Spleen (tissue), 11 donors: ENCODE measurements around the gene STAT3. TPM values are rescaled to one million over a fixed set of nuclear protein-coding genes. Genes with fewer than 3 reads are reported as not detected.

Source experiments
- DNase-seq: peaks from one replicate; pipeline ENCODE4 v3.0.0-alpha.2; 2020
- H3K27ac ChIP-seq, 8 donors: fragments of 200-600 bp; sonication (generic) in 7 of 8; 1 replicate in 4 of 8; 2 replicates in 4 of 8; pipeline versions ENCODE4 v1.5.0 to v1.8.0; 2016 to 2021; ENCODE audit warnings: inconsistent platforms in 4 of 8, mild to moderate bottlenecking in 4 of 8, moderate library complexity in 1 of 8
- H3K27me3 ChIP-seq, 7 donors: fragments of 200-600 bp; sonication (generic) in 6 of 7; replicated peaks in 1 of 7; 1 replicate in 4 of 7; 2 replicates in 3 of 7; pipeline versions ENCODE4 v1.5.0 to v1.8.0; 2016 to 2021; ENCODE audit warnings: inconsistent platforms in 3 of 7, mild to moderate bottlenecking in 1 of 7
- H3K36me3 ChIP-seq, 6 donors: fragments of 200-600 bp; sonication (generic) in 5 of 6; 1 replicate in 4 of 6; 2 replicates in 2 of 6; pipeline versions ENCODE4 v1.5.0 to v1.8.0; 2016 to 2021; ENCODE audit warnings: inconsistent platforms in 2 of 6
- H3K4me1 ChIP-seq, 6 donors: fragments of 200-600 bp; sonication (generic) in 5 of 6; 1 replicate in 3 of 6; 2 replicates in 3 of 6; pipeline versions ENCODE4 v1.5.0 to v1.8.0; 2016 to 2021; ENCODE audit warnings: inconsistent platforms in 3 of 6
- H3K4me3 ChIP-seq, 8 donors: fragments of 200-600 bp; sonication (generic) in 7 of 8; 1 replicate in 4 of 8; 2 replicates in 4 of 8; pipeline versions ENCODE4 v1.5.0 to v1.8.0; 2016 to 2021; ENCODE audit warnings: inconsistent platforms in 4 of 8, mild to moderate bottlenecking in 4 of 8, moderate library complexity in 2 of 8
- H3K9me3 ChIP-seq, 8 donors: fragments of 200-600 bp; sonication (generic) in 7 of 8; 1 replicate in 4 of 8; 2 replicates in 4 of 8; pipeline versions ENCODE4 v1.5.0 to v1.8.0; 2016 to 2021; ENCODE audit warnings: inconsistent platforms in 4 of 8
- POLR2A ChIP-seq, 3 donors: fragments of 450-650 bp; IDR thresholded peaks; one replicate each; pipeline ENCODE4 v1.5.1; 2017; ENCODE audit warnings: antibody characterized with exemption in 3 of 3, mild to moderate bottlenecking in 1 of 3
- POLR2AphosphoS5 ChIP-seq, 3 donors: sonication (generic); formaldehyde crosslinking; IDR thresholded peaks; one replicate each; pipeline ENCODE4 v1.5.1; 2017; ENCODE audit warnings: antibody characterized with exemption in 3 of 3
- WGBS, 5 donors: extraction: QIAGEN DNeasy Blood & Tissue Kit in 3 of 5; methylation state at CpG; one replicate each; pipeline versions ENCODE4 v1.1.5 to v1.1.7; 2013 to 2018; 5-methylcytosine and 5-hydroxymethylcytosine counted together
- intact Hi-C: fragments of 100-400 bp; cut with DNase I; formaldehyde crosslinking; loops from one replicate; pipeline ENCODE4 v1.15.0; 2023; ENCODE audit warnings: low total_unique reads
- polyA plus RNA-seq, 3 donors: library from polyadenylated mRNA; stranded (reverse); fragments of 200-250 nt; gene quantifications; one replicate each; pipeline ENCODE4 v1.2.1, GENCODE V29; 2013
- total RNA-seq, 7 donors: library from RNA; depleted of rRNA in 3 of 7; stranded (reverse); fragments of >200 nt in 3 of 7; fragmentation: NEBNext Ultra II Directional in 4 of 7; extraction: Animal tissue kit (Norgen Biotek cat#: 25700) in 4 of 7; gene quantifications; one replicate each; pipeline versions ENCODE4 v1.1.0 to v1.2.1, GENCODE V29; 2016 to 2021
- TF ChIP-seq, protein P1 (sequence below), 11 experiments: fragments of 200-600 bp in 7 of 11; fragments of 450-650 bp in 4 of 11; sonication (generic) in 4 of 11; IDR thresholded peaks in 8 of 11; conservative IDR thresholded peaks in 3 of 11; 1 replicate in 7 of 11; 2 replicates in 4 of 11; pipeline versions ENCODE4 v1.4.0 to v1.8.0; 2016 to 2021; ENCODE audit warnings: antibody characterized with exemption in 11 of 11, inconsistent platforms in 4 of 11, mild to moderate bottlenecking in 1 of 11
- donor health status: healthy with polysubstance abuse.
- donor health status: DM: no; HTN: no; CAD: no; lungs with moderate emphysema.
- donor health status: DM: no; HTN: no; CAD: no.
- donor health status: Bipolar disorder and iron deficiency.
- donor health status: healthy.
- donor health status: DM: no; HTN: no; CAD: no.
- donor health status: DM: yes; HTN: yes; CAD: no.

STAT3 gene
- total and polyA plus RNA-seq, 10 donors: 18.3 to 326 (median 241) TPM

DNA sequence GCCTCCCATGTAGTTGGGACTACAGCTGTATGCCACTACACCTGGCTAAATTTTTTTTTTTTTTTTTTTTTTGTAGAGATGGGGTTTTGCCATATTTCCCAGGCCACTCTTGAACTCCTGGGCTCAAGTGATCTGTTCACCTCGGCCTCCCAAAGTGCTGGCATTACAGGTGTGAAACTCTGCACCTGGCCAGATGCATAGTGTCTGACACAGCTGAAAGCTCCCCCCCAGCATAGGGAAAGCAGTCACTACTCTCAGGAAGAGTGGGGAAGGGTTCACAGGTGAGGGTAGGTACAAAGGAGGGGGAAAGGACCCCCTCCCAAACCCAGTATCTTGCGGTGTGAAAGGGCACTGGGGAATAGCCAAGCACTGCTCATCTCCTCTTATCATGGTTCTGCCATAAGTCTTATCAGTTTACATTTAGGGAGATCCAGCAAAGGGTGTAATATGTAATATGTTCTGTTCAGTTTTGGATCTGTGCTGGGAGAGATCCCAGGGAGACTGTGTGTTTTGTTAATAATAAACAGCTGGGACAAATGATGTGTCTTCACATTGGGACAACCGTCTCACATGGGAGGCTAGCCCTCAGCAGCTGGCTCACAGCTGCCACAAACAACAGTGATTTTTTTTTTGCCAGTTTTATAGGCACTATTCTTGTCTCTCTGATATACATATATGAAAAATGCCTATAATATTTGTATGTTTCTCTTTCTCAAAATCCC is 41.6 kb upstream of the STAT3 start:
- peaks cover 0 to 37% (median 13%) of the 10 kb centered on the region in 6 donors for H3K4me1 ChIP-seq
- no peaks in the 10 kb centered on the region for H3K36me3 ChIP-seq
- H3K27me3 ChIP-seq: peaks cover 0 to 8% (median 0%) of the 10 kb centered on the region in 7 donors
- H3K27ac ChIP-seq: no peak overlapping the region
- H3K9me3 ChIP-seq: no peaks in the 10 kb centered on the region
- H3K4me3 ChIP-seq: no peak overlapping the region
- 80 to 91% (median 85%) methylated on average over 3 of the region's 3 CpGs for WGBS, 5 donors
- intact Hi-C loops: loop anchor here (5.0 to 10.0 kb wide), 2 partner anchors 55 to 87 kb away; no protein-coding TSS in a partner anchor
- DNase-seq: no peak
- TF ChIP-seq, protein P1, sequence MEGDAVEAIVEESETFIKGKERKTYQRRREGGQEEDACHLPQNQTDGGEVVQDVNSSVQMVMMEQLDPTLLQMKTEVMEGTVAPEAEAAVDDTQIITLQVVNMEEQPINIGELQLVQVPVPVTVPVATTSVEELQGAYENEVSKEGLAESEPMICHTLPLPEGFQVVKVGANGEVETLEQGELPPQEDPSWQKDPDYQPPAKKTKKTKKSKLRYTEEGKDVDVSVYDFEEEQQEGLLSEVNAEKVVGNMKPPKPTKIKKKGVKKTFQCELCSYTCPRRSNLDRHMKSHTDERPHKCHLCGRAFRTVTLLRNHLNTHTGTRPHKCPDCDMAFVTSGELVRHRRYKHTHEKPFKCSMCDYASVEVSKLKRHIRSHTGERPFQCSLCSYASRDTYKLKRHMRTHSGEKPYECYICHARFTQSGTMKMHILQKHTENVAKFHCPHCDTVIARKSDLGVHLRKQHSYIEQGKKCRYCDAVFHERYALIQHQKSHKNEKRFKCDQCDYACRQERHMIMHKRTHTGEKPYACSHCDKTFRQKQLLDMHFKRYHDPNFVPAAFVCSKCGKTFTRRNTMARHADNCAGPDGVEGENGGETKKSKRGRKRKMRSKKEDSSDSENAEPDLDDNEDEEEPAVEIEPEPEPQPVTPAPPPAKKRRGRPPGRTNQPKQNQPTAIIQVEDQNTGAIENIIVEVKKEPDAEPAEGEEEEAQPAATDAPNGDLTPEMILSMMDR (IDR thresholded peaks at IDR 0.05 in 8 of 11, conservative IDR thresholded peaks at IDR 0.05 in 3 of 11): no peak
- TF ChIP-seq POLR2AphosphoS5 (IDR thresholded peaks at IDR 0.05): no peak
- no peak for TF ChIP-seq POLR2A (IDR thresholded peaks at IDR 0.05)

DNA sequence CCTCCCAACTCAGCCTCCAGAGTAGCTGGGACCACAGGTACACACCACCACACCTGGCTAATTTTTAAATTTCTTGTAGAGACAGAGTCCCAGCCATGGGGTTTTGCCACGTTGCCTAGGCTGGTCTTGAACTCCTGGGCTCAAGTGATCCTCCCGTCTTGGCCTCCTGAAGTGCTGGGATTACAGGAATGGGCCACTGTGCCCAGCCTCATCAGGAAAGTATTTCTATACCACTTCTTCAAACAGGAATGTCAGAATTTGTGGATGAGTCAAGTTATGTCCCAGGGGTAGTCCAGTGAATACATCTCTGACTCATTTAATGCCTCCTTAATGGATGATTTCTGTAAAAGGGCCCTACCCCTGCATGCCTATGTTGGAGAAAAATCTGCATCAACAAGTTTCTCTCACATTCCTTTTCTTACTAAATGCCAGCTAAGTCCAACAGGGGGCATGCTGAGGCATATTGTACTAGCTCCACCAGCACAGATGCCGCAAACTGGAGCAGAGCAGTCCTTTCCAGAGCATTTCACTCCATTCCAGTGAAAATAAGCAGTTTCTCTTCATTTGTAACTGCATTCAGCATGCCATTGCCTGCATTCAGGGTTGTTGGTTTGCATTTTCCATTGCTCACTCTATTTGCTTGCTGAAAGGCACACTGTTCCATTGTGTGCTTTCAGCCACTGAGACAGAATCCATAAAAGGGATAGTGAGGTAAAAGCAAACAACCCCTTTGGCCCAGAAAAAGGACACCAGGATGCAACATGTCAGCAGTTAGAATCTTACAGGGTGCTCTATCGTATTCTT is 40.1 kb upstream of the STAT3 start:
- WGBS, 5 donors: 37 to 60% (median 49%) methylated on average over 4 of the region's 4 CpGs
- intact Hi-C loops: no loop called here
- Histone ChIP-seq H3K4me3 (no peak overlapping the region), H3K9me3 (no peaks in the 10 kb centered on the region), H3K4me1 (peaks cover 0 to 47% (median 17%) of the 10 kb centered on the region in 6 donors), H3K27ac (peak overlapping the region in 2 of 8 donors; percentile 14 to 30), H3K27me3 (peaks cover 0 to 24% (median 4%) of the 10 kb centered on the region in 7 donors), H3K36me3 (no peaks in the 10 kb centered on the region)
- TF ChIP-seq POLR2AphosphoS5 (IDR thresholded peaks at IDR 0.05) (peak in 1 of 3 donors; percentile 58), POLR2A (IDR thresholded peaks at IDR 0.05) (no peak)
- TF ChIP-seq, protein P1 (IDR thresholded peaks at IDR 0.05 in 8 of 11, conservative IDR thresholded peaks at IDR 0.05 in 3 of 11): peak; percentile 52 to 86 (median 73)
- no peak for DNase-seq

DNA sequence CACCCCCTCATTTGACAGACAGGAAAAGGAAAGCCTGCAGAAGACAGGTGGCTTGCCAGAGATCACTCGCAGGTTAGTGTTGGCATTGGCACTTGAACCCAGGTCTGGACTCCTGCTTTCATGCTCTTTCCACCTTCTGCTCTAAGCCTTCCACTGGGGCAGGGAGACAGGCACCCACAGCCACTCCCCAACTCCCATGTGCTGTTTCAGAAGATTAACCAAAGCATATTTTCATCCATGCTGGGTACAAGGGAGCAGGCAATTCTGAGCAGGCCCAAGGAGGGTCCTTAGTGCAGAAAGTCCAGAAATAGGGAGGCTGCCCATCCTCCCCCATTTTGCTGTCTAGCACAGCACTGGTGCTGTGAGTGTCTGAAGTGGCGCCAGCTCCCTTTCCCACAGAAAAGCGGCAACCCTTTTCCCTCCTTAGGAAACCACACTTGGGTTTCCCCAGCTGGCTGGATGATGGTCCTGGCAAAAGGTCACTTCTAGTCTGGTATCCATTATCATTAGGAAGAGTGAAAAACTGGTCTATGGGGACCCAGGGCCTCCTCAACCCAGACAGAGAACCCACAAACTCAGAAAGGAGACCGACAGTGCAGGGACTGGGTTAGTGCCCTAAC is 36.9 kb upstream of the STAT3 start:
- TF ChIP-seq, protein P1 (IDR thresholded peaks at IDR 0.05 in 8 of 11, conservative IDR thresholded peaks at IDR 0.05 in 3 of 11): no peak
- TF ChIP-seq POLR2AphosphoS5 (IDR thresholded peaks at IDR 0.05): no peak
- no peak for TF ChIP-seq POLR2A (IDR thresholded peaks at IDR 0.05)
- H3K27me3 ChIP-seq: peaks cover 0 to 48% (median 28%) of the 10 kb centered on the region in 7 donors
- H3K9me3 ChIP-seq: no peaks in the 10 kb centered on the region
- 67 to 79% (median 75%) methylated on average over 4 of the region's 4 CpGs for WGBS, 5 donors
- H3K4me3 ChIP-seq: no peak overlapping the region
- no peak for DNase-seq
- H3K36me3 ChIP-seq: no peaks in the 10 kb centered on the region
- intact Hi-C loops: no loop called here
- peaks cover 0 to 63% (median 37%) of the 10 kb centered on the region in 6 donors for H3K4me1 ChIP-seq
- H3K27ac ChIP-seq: peak overlapping the region in 1 of 8 donors; percentile 54
